NCI-H748 (cell line): Measurements from ENCODE around the gene CSH2.
A peak's percentile ranks its signal among the peaks of the same experiment; 100 is the strongest.
"Not testable (repeated sequence)": the region's sequence is repeated elsewhere in the genome, so short reads cannot be mapped to it uniquely, and the experiment has no call there.

Experiments used
- DNase-seq: peaks from one replicate; lab custom pipeline; 2025; ENCODE audit not compliant: unreplicated experiment; lab: John Stamatoyannopoulos, UW

CSH2 gene

GRCh38 chr17:63896524-63897354, 23.3 kb upstream of the CSH2 start, which contains the start of gene CSH1:
TSS of gene CSH1 (minus strand) at chr17:63896574. CDS start at chr17:63896511, 63 bp downstream.
- not testable (repeated sequence) for DNase-seq

- DNase-seq: not testable (repeated sequence)
Measured at GRCh38 chr17:63894821-63895220, 21.3 kb upstream of the CSH2 start.

- not testable (repeated sequence) for DNase-seq
Measured at GRCh38 chr17:63894021-63894420, 20.5 kb upstream of the CSH2 start.

GRCh38 chr17:63892316-63893037, 19.0 kb upstream of the CSH2 start:
- DNase-seq: not testable (repeated sequence)

- peak; percentile 38 for DNase-seq
Measured at GRCh38 chr17:63889026-63889848, 15.8 kb upstream of the CSH2 start.

GRCh38 chr17:63885119-63885518, 11.6 kb upstream of the CSH2 start:
- DNase-seq: not testable (repeated sequence)

GRCh38 chr17:63882626-63883126, 9.2 kb upstream of the CSH2 start:
- DNase-seq: not testable (repeated sequence)

- DNase-seq: peak; percentile 34
Measured at GRCh38 chr17:63881935-63882601, 8.6 kb upstream of the CSH2 start, which contains the start of gene GH2. TSS of gene GH2 (minus strand) at chr17:63881944. CDS start at chr17:63881801, 143 bp downstream.

- not testable (repeated sequence) for DNase-seq
Measured at GRCh38 chr17:63881337-63881736, 7.9 kb upstream of the CSH2 start.

- DNase-seq: no peak
Measured at GRCh38 chr17:63880706-63881105, 7.2 kb upstream of the CSH2 start.

GRCh38 chr17:63878413-63878812, 4.9 kb upstream of the CSH2 start:
- DNase-seq: not testable (repeated sequence)

GRCh38 chr17:63874693-63875092, 1.2 kb upstream of the CSH2 start:
- DNase-seq: not testable (repeated sequence)

- not testable (repeated sequence) for DNase-seq
Measured at GRCh38 chr17:63874061-63874626, 667 bp upstream of the CSH2 start.

GRCh38 chr17:63871646-63872365, 1.7 kb downstream of the CSH2 start:
- not testable (repeated sequence) for DNase-seq

GRCh38 chr17:63870292-63870665, 3.2 kb downstream of the CSH2 start:
- not testable (repeated sequence) for DNase-seq

GRCh38 chr17:63869491-63870291, 3.8 kb downstream of the CSH2 start:
- DNase-seq: not testable (repeated sequence)

GRCh38 chr17:63866625-63867024, 6.9 kb downstream of the CSH2 start:
- DNase-seq: not testable (repeated sequence)

GRCh38 chr17:63859257-63859656, 14.2 kb downstream of the CSH2 start:
- no peak for DNase-seq
